Gastroesophageal sphincter (tissue), 4 donors: ENCODE measurements around the gene MPZ. TPM values are rescaled to one million over a fixed set of nuclear protein-coding genes. Genes with fewer than 3 reads are reported as not detected.

Experiments
- ATAC-seq: fragments of 150-250 bp; one replicate; pipeline ENCODE4 v1.9.1; 2016; ENCODE audit warnings: mild to moderate bottlenecking, moderate library complexity
- H3K27ac ChIP-seq, 4 donors: fragments of 200-600 bp; sonication (generic) in 3 of 4; 1 replicate in 3 of 4; 2 replicates in 1 of 4; pipeline ENCODE4 v1.5.1; 2016 to 2019
- H3K27me3 ChIP-seq: fragments of 200-600 bp; sonication (generic); one replicate; pipeline ENCODE4 v1.5.1; 2019
- H3K36me3 ChIP-seq, 2 donors: fragments of 200-600 bp; sonication (generic); one replicate each; pipeline ENCODE4 v1.5.1; 2019; ENCODE audit warnings: control low read depth in 1 of 2
- H3K4me1 ChIP-seq, 3 donors: fragments of 200-600 bp; sonication (generic); 1 replicate in 2 of 3; 2 replicates in 1 of 3; pipeline ENCODE4 v1.5.1; 2016 to 2019; ENCODE audit warnings: control low read depth in 2 of 3
- H3K4me3 ChIP-seq, 2 donors: fragments of 200-600 bp; sonication (generic); one replicate each; pipeline ENCODE4 v1.5.1; 2019; ENCODE audit warnings: mild to moderate bottlenecking in 1 of 2, moderate library complexity in 1 of 2
- H3K9me3 ChIP-seq, 3 donors: fragments of 200-600 bp; sonication (generic); one replicate each; pipeline ENCODE4 v1.5.1; 2017 to 2019; ENCODE audit warnings: control low read depth in 2 of 3
- CTCF ChIP-seq, 4 experiments: fragments of 200-600 bp in 2 of 4; fragments of 450-650 bp in 2 of 4; sonication (generic) in 1 of 4; IDR thresholded peaks; one replicate each; pipeline ENCODE4 v1.5.1; 2017 to 2019; ENCODE audit warnings: antibody characterized with exemption in 4 of 4, mild to moderate bottlenecking in 2 of 4, moderate library complexity in 2 of 4
- EP300 ChIP-seq: sonication (generic); formaldehyde crosslinking; IDR thresholded peaks from one replicate; pipeline ENCODE4 v1.6.1; 2017; ENCODE audit warnings: antibody characterized with exemption, mild to moderate bottlenecking
- POLR2A ChIP-seq, 2 donors: fragments of 450-650 bp; IDR thresholded peaks; one replicate each; pipeline ENCODE4 v1.6.1; 2017; ENCODE audit warnings: antibody characterized with exemption in 2 of 2, mild to moderate bottlenecking in 2 of 2, moderate library complexity in 1 of 2
- POLR2AphosphoS5 ChIP-seq: sonication (generic); formaldehyde crosslinking; IDR thresholded peaks from one replicate; pipeline ENCODE4 v1.6.1; 2017; ENCODE audit warnings: antibody characterized with exemption
- WGBS, 2 donors: methylation state at CpG; one replicate each; pipeline ENCODE4 v1.1.5; 2018; ENCODE audit warnings: low coverage in 1 of 2; 5-methylcytosine and 5-hydroxymethylcytosine counted together
- total RNA-seq, 4 donors: library from RNA; depleted of rRNA; stranded (reverse); fragments of >200 nt; gene quantifications; one replicate each; pipeline ENCODE4 v1.1.0, GENCODE V29; 2016

MPZ gene
- total RNA-seq, 4 donors from 2014 or later: 5.3 to 18.7 (median 9.4) TPM

- Histone ChIP-seq H3K4me3 (no peak overlapping the region), H3K27me3 (peaks cover 6% of the 10 kb centered on the region), H3K4me1 (peaks cover 0 to 24% (median 0%) of the 10 kb centered on the region in 3 donors), H3K9me3 (no peaks in the 10 kb centered on the region), H3K27ac (no peak overlapping the region), H3K36me3 (no peaks in the 10 kb centered on the region)
- no peak for TF ChIP-seq POLR2AphosphoS5
- TF ChIP-seq CTCF (IDR thresholded peaks at IDR 0.05): no peak
- no peak for TF ChIP-seq POLR2A (IDR thresholded peaks at IDR 0.05)
- no peak for TF ChIP-seq EP300
- 86 to 93% methylated on average over 3 of the region's 4 CpGs for WGBS, 2 donors
- no peak for ATAC-seq
These were observed 1.9 kb upstream of the MPZ start for GRCh38 chr1:161311595-161312181.

GRCh38 chr1:161307892-161308638 is 1.7 kb downstream of the MPZ start:
- no peaks in the 10 kb centered on the region for H3K9me3 ChIP-seq

GRCh38 chr1:161307230-161307768 is 2.5 kb downstream of the MPZ start:
- no peak for ATAC-seq
- H3K36me3 ChIP-seq: no peaks in the 10 kb centered on the region

More at GRCh38 chr1:161307892-161308638, 1.7 kb downstream of the MPZ start:
- 60 to 68% methylated on average over 2 of the region's 2 CpGs for WGBS, 2 donors
- H3K27ac ChIP-seq: no peak overlapping the region
- H3K4me1 ChIP-seq: peaks cover 0 to 25% (median 12%) of the 10 kb centered on the region in 3 donors
- no peak for ATAC-seq
- TF ChIP-seq CTCF (IDR thresholded peaks at IDR 0.05): no peak
- TF ChIP-seq POLR2AphosphoS5: no peak
- no peaks in the 10 kb centered on the region for H3K36me3 ChIP-seq
- no peak overlapping the region for H3K4me3 ChIP-seq
- H3K27me3 ChIP-seq: peaks cover 6% of the 10 kb centered on the region

GRCh38 chr1:161305867-161306519 is 3.8 kb downstream of the MPZ start:
- peaks cover 6% of the 10 kb centered on the region for H3K27me3 ChIP-seq
- no peaks in the 10 kb centered on the region for H3K9me3 ChIP-seq
- TF ChIP-seq CTCF (IDR thresholded peaks at IDR 0.05) (peak in 1 of 4 experiments; percentile 44), POLR2A (IDR thresholded peaks at IDR 0.05) (peak in 1 of 2 donors; percentile 27), EP300 (no peak), POLR2AphosphoS5 (peak; percentile 45)
- H3K4me1 ChIP-seq: peaks cover 0 to 25% (median 12%) of the 10 kb centered on the region in 3 donors
- H3K4me3 ChIP-seq: peak overlapping the region; percentile 42 to 67
- peak overlapping the region in 3 of 4 donors; percentile 42 to 73 (median 61) for H3K27ac ChIP-seq
- 0 to 2% methylated on average over 2 to 13 of the region's 31 CpGs for WGBS, 2 donors
- peak; percentile 86 for ATAC-seq
- H3K36me3 ChIP-seq: no peaks in the 10 kb centered on the region

More at GRCh38 chr1:161307230-161307768, 2.5 kb downstream of the MPZ start:
- no peak for TF ChIP-seq CTCF (IDR thresholded peaks at IDR 0.05)
- no peak for TF ChIP-seq EP300
- no peak for TF ChIP-seq POLR2A (IDR thresholded peaks at IDR 0.05)
- TF ChIP-seq POLR2AphosphoS5: no peak
- Histone ChIP-seq H3K9me3 (no peaks in the 10 kb centered on the region), H3K27ac (peak overlapping the region in 3 of 4 donors; percentile 39 to 73 (median 54)), H3K4me1 (peaks cover 0 to 25% (median 12%) of the 10 kb centered on the region in 3 donors), H3K27me3 (peaks cover 6% of the 10 kb centered on the region), H3K4me3 (no peak overlapping the region)
- no CpG with 5 or more reads among the region's 7 CpGs for WGBS, 2 donors
